GM19372 (cell line): ENCODE measurements around the gene ASTN1.
A peak's percentile ranks its signal among the peaks of the same experiment; 100 is the strongest.

Experiments
- ATAC-seq: cut with Tn5 transposase; IDR thresholded peaks from one replicate; pipeline ENCODE4 v1.9.1; 2021; ENCODE audit warnings: mild to moderate bottlenecking, low read depth, moderate library complexity; ENCODE audit not compliant: unreplicated experiment

ASTN1 gene

DNA sequence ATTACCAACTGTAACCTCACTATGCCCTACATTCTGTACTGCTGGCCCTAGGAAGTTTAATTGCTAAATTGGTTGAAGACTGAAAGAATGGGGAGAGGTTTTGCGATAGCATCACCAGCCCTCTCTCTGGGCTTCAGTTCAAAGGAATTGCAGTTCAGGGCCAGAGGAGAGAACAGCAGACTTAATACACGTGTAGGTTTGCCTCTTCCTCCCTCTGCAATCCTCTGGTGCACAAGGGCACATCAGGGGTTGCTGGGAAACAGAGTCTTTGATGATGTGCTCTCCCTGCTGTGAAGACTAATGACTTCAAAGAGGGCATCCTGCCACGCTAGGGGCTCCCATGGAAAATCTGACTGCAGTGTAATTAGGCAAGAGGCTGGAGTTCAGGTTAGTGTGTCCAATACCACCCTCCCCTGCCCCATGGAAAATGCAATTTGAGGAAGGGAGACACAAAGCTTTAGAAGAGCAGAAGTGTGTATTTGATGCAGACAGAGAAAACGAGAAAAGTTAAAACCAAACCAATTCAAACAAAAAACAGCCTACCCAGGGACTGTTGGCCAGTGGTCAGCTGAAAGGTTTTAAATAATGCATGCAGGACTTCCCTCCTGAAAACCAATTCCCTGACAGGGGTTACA is 167.9 kb downstream of the ASTN1 start:
- ATAC-seq = no peak

DNA sequence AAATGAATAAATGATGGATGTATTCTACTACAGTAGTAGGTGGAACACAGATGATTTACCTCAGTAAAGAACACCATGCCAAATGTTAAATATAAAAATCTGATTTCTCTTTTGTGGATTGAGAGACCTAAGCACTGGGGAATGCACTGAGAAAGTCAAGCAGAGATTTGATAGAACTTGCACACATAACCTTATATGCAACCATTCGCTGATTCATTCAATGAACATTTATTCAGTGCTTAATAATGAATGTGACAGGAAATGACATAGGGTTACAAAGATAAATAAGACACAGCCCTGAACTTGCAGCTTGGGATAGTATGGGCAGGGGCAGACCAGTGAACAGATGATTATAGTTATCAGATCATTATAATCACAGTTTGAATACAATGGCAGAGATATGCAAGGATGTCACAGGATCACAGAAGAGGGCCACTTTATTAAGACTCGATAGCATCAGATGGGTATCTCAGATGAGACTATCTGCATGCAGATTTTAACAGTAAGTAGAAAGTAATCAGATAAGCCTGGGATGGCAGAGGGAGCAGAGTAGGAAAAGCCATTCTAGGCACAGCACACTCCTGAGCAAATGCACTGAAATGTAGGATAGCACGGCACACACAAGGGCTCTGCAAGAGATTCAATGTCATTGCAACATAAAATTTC is 169.4 kb downstream of the ASTN1 start:
- no peak for ATAC-seq

DNA sequence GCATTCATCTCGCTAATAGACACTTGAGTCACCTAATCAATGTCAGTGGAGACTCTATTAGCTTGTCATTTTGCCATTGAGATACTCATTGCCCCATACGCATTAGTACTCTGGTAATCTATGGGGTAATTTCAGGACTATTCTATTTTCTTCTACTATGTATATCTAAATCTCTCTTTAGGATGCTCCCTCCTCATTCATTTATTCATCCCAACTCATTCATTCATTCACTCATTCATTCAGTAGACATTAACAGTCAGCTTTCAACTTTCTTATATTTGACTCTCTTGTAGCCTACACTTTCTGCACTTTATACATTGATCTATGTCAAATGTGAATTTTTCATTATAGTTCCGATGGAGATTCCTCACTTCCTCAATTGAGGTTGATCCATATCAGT is 170.9 kb downstream of the ASTN1 start:
- ATAC-seq = no peak

DNA sequence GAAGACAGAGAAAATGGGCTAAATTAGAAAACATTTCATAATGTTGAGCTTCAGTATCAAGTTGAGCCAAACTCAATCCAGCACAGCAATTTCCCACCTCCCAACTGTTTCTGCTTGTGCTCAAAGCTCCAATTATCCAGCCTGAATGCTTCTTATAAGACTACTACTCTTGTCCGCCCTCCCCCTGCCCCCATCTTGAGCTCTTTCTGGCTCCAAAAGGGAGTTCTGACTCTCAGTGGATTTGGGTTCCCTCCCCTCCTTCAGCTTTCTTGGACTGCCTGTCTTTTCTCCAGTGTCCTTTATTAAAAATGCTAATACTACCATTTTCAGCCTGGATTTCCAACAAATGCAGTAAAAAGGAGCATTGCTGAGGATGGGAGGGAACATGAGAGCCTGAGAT is 174.8 kb downstream of the ASTN1 start:
- ATAC-seq = no peak

DNA sequence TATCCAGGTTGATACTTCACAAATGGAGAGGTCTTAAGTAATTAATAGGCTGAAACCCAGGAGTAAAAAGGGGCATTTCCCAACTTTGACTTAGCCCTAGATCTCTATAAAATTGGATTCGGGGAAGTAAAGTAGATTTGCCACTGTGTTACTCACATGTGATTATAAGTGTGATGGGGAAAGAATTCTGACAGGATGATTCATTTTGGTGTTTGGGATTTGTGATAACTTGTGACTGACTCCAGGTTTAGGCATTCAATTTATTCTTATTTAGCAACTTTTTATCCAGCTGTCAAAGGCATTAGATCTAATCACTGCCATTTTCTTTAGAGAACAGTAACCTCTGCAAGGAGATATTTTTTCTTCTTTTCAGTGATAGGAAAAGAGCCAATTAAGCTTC is 175.5 kb downstream of the ASTN1 start:
- ATAC-seq = no peak

DNA sequence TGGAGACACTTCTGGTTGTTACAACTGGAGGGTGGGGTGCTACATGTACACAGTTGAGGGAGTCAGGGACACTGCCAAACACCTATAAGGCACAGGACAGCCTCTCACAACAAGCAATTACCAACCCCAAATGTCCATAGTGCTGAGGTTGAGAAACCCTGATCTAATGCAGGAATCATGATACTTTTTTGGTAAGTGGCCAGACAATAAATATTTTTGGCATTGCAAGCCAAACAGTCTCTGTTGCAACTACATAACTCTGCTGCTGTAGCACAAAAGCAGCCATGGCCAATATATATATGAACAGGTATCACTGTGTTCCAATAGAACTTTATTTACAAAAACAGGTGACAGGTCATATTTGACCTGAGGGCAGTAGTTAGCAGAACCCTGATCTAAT is 177.5 kb downstream of the ASTN1 start:
- no peak for ATAC-seq

DNA sequence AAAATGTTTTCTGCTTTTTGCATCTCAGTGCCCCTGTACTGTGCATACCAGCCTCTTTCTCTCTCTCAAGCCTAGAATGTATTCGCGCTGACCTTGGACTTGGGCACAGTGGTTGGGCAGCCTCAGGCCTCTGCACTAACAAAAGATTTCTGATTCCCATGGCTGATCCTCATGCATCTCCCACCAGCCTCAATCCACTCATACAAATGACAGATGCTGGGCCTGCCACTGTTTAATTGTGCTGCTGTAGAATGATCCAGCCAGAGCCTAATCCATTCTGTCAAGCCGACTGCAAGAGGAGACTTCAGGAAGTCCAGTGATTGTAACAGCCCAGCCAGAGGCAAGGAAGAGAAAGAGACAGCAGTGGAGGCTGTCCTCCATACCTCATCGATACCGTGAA is 180.8 kb downstream of the ASTN1 start:
- ATAC-seq = no peak

DNA sequence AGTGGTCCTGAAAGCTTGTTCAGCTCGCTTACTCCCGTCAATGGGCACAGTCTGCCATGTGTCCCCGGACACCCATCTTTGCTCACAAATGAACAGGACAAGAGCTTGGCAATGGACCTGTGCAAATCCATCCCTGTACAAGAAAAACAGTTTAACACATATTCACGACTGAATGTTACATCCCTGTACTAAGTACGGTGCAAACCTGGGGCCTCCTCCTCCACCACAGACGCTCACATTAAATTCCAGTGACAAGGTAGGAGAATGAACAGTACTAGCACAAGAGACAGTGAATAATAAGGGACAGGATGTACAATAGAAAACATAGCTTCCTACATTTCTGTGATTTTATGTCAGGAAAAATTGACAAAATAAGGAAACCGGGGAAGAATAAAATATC is 187.7 kb downstream of the ASTN1 start:
- ATAC-seq = no peak

DNA sequence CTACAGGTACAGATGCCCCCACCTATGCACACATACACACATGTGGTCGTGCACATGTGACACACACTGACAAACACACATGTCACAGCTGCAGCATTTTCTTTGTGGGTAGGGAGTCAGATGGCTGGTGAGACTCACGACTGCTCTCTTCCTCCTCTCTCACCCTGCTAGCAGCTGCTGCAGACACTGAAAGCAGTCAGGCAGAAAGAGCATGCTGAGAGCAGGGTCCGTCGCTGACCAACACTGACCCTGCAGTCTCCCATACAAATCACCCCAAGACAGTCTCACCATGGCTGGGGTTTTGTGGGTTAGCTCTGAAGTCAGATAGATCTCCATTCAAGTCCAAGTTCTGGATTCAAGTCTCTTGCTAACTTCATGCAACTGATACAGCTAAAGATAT is 188.3 kb downstream of the ASTN1 start:
- no peak for ATAC-seq

DNA sequence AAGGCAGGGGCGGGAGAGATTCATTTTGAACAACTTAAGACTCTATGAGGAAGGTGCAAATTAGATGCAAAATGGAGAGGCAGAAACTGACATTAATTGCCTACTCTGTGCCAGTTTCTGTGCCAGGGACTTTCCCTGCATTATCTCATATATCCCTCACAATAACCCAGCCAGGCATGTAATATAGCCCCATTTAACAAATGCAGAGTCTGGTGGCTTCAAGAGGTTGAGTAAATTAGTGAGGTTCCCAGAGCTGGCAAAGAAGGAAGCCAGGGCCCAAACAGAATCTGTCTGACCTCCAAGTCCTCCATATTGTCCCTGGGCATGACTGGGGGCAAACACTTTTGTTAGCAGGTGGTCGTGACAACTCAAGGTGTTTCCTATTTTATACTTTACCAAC is 199.8 kb downstream of the ASTN1 start:
- no peak for ATAC-seq

DNA sequence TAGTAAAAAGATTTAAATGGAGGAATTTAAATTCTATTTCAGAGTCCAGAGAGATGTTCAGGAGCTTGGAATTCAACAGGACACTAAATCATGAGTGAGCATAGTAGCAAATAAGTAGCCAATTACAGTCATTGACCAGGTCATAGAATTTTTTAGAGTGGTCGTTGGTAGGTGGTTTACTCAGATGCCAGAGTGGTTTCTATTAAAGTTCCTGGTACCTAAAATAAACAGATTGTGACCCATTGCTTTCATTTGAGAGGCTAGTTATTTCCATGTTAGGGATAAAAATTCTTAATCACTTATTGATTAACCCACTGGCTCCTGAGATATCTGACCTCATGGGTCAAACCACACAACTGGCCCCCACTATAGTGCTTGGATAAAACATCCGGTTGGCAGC is 201.3 kb downstream of the ASTN1 start:
- no peak for ATAC-seq

DNA sequence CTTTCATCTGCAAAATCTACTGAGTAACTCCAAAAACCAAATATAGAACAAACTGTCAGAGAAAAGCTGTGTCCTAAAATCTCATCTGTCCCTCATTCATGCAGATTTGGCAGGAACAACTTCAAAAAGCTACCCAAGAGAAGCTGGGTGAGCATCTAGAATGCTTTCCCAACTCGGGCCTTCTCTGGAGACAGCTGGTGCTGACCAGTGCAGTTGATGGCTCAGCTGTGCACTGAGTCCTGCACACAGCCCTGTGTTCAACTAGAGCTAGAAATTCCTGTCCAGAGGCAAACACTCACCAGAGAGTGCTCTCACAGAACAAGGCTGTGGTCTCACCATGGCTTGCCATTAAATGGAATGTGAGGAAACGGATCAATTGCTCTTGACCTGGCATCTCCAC is 202.8 kb downstream of the ASTN1 start:
- ATAC-seq = no peak

DNA sequence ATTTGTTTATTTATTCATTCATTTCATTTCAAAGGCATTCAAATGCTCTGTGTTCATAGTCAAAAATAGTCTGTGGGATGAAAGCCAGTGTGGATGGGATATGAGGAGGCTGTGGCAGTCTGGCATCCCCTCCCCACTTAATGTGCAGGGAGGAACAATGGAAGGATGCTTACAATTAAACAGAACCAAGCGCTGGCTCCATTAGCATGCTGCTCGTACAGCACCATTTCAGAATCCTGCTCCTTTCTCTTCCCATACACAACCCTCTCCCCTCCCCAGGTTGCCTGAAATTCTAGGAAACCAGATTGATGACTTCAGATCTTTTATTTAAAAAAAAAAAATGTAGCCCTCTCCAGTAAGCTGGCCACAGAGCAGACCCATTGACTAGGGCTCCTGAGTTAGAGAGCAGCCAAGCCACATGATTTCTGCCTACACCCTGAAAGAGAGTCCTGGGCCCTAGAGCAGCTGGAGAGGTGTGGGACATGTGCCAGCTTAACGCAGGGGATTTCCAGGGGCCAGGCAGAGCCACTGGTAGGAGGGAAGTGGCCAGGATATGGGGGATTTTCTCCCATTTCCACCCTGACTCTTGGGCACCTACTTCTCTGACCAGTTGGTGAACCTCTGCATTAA is 205.2 kb downstream of the ASTN1 start:
- ATAC-seq = no peak

DNA sequence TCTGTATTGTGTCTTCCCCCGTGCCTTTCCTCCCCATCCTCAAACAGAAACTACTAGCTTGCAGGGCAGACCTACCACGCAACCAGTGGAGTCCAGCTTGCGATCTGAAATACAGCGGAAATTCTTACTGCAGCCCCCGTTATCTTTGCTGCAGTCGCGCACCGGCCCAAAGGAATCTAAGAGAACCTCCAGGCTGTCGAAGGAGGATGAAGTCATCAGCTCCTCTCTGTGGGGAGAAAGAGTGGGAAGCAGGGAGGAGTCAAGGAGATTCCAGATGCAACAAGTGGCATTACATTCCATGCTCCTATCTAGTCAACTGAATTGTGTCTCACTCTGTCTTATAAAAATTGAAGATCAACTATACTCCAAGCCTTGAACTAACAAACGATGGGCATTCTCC is 206.9 kb downstream of the ASTN1 start:
- ATAC-seq = no peak

DNA sequence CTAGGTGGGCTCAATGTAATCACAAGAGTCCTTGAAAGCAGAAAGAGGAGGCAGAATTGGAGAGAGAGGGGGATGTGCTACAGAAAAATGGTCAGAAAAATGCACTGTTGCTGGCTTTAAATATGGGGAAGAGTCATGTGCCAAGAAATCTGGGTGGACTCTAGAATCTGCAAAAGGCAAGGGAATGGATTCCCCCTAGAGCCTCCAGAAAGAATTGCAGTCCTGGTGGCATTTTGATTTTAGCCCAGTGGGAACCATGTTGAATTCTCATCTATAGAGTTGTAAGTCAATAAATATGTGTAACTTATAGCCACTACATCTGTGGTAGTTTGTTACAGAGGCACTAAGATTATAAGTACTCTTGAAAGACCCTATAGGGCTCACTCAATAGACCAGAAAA is 210.3 kb downstream of the ASTN1 start:
- no peak for ATAC-seq

DNA sequence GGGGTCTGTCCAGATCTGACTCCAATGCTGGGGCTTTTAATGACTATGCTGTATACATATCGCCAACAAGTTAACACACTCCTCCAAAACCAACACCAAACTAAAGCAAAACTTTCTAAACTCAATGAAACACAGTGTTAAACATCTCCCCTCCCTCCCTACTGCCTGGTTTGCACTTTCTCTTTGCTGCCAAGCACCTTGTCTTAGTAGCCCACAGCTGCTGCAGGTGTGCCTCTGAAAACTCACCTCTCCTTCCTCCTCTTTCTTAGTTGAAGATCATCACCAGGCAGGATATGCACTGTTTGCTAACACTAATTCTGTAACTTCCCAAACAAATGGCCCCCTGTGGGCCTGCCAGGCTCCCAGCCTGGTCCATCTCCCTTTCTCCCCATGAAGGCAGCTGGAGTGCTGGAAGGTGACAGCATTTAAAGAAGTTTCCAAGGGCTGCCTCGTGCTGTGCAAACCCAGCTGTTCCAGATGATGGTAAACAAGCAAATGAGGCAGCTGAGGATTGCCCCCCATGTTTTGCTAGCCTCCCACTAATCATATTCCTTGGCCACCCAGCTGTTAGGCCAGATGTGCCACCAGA is 213.7 kb downstream of the ASTN1 start:
- ATAC-seq = no peak

DNA sequence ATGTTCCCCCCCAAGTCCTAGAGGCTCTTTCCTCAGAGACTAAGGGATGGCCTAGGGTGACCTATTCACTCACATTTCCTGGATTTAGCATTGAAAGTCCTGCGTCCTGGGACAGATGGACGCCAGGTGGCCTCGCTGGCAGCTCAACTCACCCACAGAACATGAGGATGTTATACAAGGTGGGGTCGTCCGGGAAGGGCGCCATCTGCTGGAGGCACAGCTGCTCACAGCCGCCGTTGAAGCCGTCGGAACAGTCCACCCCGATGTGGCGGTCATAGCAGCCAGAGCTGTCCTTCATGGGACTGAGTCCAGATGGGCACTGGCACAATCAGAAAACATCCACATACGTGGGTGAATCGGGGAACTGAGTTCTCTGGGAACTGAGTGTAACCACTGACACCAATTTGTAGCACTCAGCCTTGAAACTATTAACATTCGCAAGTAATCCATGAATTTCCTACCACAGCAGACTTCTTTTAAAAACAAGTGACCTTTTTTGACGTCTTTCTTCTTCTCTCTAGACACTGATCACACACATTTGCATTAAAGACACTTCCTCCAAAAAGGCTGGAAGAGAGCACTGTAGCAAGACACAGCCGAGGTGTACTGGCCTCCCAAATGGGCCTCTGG is 215.4 kb downstream of the ASTN1 start:
- ATAC-seq = peak; percentile 82

DNA sequence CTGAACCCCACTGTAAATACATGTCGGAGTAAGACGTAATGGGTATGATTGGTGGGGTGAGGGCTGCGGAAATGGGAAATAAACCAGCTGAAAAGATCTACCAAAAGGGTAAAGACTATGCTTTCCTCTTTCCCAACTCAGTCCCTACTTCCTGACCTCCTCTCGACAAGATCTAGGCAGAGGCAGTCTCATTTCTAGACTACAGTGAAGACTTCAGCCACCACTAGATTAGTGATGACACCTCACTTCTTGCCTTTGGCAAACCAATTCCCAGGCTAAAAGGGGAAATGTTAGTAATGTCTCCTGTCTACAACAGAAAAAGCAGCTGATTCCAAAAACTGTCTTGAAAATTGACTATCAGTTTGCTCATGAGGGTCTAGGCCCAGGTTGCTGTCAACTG is 219.9 kb downstream of the ASTN1 start:
- ATAC-seq = no peak

DNA sequence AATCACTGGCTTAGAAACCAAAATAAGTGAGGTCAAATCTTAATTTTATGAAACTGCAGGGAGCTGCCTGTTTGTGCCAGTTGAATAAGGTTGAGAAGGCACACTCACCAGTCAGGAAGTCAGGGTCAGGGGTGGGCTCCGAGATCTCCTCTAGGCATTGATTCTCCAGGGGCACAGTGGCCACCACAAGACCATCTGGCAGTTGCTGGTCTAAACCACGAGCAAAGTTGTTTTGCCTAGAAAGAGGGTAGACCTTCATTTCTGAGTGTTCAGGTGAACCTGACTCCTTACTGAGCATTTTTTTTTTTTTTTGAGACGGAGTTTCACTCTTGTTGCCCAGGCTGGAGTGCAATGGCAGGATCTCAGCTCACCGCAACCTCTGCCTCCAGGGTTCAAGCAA is 220.7 kb downstream of the ASTN1 start:
- ATAC-seq = no peak

DNA sequence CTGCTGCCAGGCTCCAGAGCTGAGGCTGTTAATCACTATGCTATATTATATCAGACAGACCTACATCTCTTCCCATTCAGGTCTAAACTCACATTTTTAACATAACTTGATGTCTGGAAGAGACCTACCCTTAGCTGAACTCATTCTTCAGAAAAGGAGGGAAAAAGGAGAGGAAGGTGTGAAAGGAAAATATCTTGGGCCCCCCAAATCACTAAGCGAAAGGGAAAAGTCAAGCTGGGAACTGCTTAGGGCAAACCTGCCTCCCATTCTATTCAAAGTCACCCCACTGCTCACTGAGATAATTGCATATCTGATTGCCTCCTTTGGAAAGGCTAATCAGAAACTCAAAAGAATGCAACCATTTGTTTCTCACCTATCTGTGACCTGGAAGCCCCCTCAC is 222.2 kb downstream of the ASTN1 start:
- ATAC-seq = no peak

DNA sequence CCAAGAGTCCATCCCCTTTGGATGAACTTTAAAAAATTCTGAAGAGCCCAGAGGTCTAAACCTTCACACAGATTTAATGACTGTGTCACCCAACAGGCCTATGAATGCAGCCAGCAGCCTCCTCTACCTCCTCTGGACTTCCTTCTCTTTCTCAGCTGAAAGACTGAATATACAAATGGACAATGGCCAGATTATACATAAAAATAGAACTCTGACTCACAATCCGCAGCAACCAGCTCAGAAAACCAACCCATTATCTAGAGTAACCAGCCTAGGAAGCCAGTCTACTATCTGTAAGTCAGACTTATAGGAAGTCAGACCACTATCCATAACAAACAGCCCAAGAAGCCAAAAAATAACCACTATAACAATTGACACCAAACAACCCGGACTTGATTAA is 224.5 kb downstream of the ASTN1 start:
- ATAC-seq = no peak
